Keratinocyte (primary cell): ENCODE data around the gene MLH1. TPM values are rescaled to one million over a fixed set of nuclear protein-coding genes. Genes with fewer than 3 reads are reported as not detected.

Source experiments
- DNase-seq: peaks from one replicate; pipeline ENCODE4 v3.0.0-alpha.2; 2011; ENCODE audit warnings: low read depth, missing footprints, low spot score
- FAIRE-seq: peaks from 2 replicates; lab custom pipeline; 2011; peaks lifted over from hg19 to GRCh38; lab: Jason Lieb, UNC
- H2AFZ ChIP-seq: 2 replicates; pipeline ENCODE4 v1.6.0; 2012; ENCODE audit warnings: low read length, control low read depth, inconsistent platforms; ENCODE audit not compliant: control insufficient read depth
- H3K27ac ChIP-seq: 2 replicates; pipeline ENCODE4 v1.5.1; 2011; ENCODE audit warnings: low read length; ENCODE audit not compliant: control insufficient read depth, insufficient read depth
- H3K27me3 ChIP-seq: 3 replicates; pipeline ENCODE4 v1.6.0; 2011; ENCODE audit warnings: low read length; ENCODE audit not compliant: control insufficient read depth, insufficient read depth; ENCODE audit errors: extremely low read depth
- H3K36me3 ChIP-seq, 2 experiments: 2 replicates in 1 of 2; 3 replicates in 1 of 2; pipeline ENCODE4 v1.5.1; 2011; ENCODE audit warnings: low read length in 2 of 2, mild to moderate bottlenecking in 1 of 2; ENCODE audit not compliant: control insufficient read depth in 2 of 2, insufficient read depth in 2 of 2; ENCODE audit errors: extremely low read depth in 1 of 2
- H3K4me1 ChIP-seq: 3 replicates; pipeline ENCODE4 v1.5.1; 2011; ENCODE audit warnings: low read length; ENCODE audit not compliant: control insufficient read depth, insufficient read depth; ENCODE audit errors: extremely low read depth
- H3K4me2 ChIP-seq: 3 replicates; pipeline ENCODE4 v1.6.0; 2011; ENCODE audit warnings: low read depth, low read length; ENCODE audit not compliant: control insufficient read depth, insufficient read depth; ENCODE audit errors: extremely low read depth
- H3K4me3 ChIP-seq, 3 experiments: fragments of 200-600 bp in 1 of 3; sonication (generic) in 1 of 3; 2 replicates in 2 of 3; 3 replicates in 1 of 3; pipeline ENCODE4 v1.5.1; 2011 to 2016; ENCODE audit warnings: low read length in 3 of 3, mild to moderate bottlenecking in 3 of 3, control low read depth in 2 of 3, inconsistent platforms in 1 of 3, low read depth in 1 of 3, mixed read lengths in 1 of 3, mixed run types in 1 of 3, moderate library complexity in 1 of 3; ENCODE audit not compliant: control insufficient read depth in 2 of 3, insufficient read depth in 2 of 3; ENCODE audit errors: extremely low read depth in 1 of 3
- H3K79me2 ChIP-seq: 2 replicates; pipeline ENCODE4 v1.6.0; 2012; ENCODE audit warnings: low read length; ENCODE audit not compliant: control insufficient read depth, insufficient read depth
- H3K9ac ChIP-seq: 3 replicates; pipeline ENCODE4 v1.6.0; 2011; ENCODE audit warnings: low read length; ENCODE audit not compliant: control insufficient read depth, insufficient read depth; ENCODE audit errors: extremely low read depth
- H3K9me1 ChIP-seq: 3 replicates; pipeline ENCODE4 v1.6.0; 2011; ENCODE audit warnings: low read length; ENCODE audit not compliant: control insufficient read depth, insufficient read depth; ENCODE audit errors: extremely low read depth
- H3K9me3 ChIP-seq: 2 replicates; pipeline ENCODE4 v1.5.1; 2012; ENCODE audit warnings: low read depth, low read length; ENCODE audit not compliant: control insufficient read depth
- H4K20me1 ChIP-seq: 3 replicates; pipeline ENCODE4 v1.6.0; 2011; ENCODE audit warnings: low read length; ENCODE audit not compliant: control insufficient read depth, insufficient read depth; ENCODE audit errors: extremely low read depth
- CTCF ChIP-seq, 3 experiments: IDR thresholded peaks in 1 of 3; conservative IDR thresholded peaks in 1 of 3; optimal IDR thresholded peaks in 1 of 3; 2 replicates in 2 of 3; 3 replicates in 1 of 3; pipeline versions ENCODE3 to v1.5.1; 2011; ENCODE audit warnings: low read length in 3 of 3, mild to moderate bottlenecking in 3 of 3, moderate library complexity in 2 of 3, control low read depth in 1 of 3, inconsistent platforms in 1 of 3; ENCODE audit not compliant: insufficient read depth in 2 of 3; ENCODE audit errors: extremely low read depth in 1 of 3
- EZH2 ChIP-seq: IDR thresholded peaks from one replicate; pipeline ENCODE4 v1.6.1; 2012; ENCODE audit warnings: inconsistent platforms, mild to moderate bottlenecking, low read length, moderate library complexity
- dilution Hi-C: fragments of 300-500 bp; cut with MboI; formaldehyde crosslinking; loops from one replicate; pipeline ENCODE4 v1.7.0; 2020; ENCODE audit warnings: low sequenced_read_pairs; ENCODE audit not compliant: extremely low pct_ligation_motif_present
- polyA plus RNA-seq, 5 experiments: library from polyadenylated mRNA; depleted of rRNA in 3 of 5; stranded (reverse) in 3 of 5; stranded (forward) in 1 of 5; unstranded in 1 of 5; fragments of >200 nt; gene quantifications; 1 replicate in 1 of 5; 2 replicates in 3 of 5; 3 replicates in 1 of 5; pipeline versions ENCODE4 v1.2.1 to v1.2.3, GENCODE V29; 2011 to 2012; ENCODE audit warnings: missing spikeins in 2 of 5, low read depth in 1 of 5, low replicate concordance in 1 of 5

The MLH1 gene
- polyA plus RNA-seq, 1 donor (not counting 4 experiments of a cell fraction or from before 2014, with no cell fraction given): 44.7 TPM

DNA sequence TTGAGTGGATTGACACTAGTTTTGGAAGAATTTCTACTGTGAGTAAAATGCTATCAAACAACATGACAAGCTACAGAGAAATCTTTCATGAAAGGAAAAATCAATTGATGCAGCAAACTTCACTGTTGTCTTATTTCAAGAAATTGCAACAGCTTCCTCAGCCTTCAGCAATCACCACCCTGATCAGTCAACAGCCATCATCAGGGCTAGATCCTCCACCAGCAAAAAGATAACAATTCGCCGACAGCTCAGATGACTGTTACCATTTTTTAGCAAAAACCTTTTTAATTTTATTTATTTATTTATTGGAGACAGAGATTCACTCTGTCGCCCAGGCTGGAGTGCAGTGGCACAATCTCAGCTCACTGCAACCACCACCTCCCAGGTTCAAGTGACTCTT is 44.0 kb downstream of the MLH1 start:
- Histone ChIP-seq H3K9ac (no peak overlapping the region), H3K4me2 (no peak overlapping the region), H3K36me3 (peaks cover 8 to 20% of the 10 kb centered on the region in 2 experiments), H3K4me1 (no peaks in the 10 kb centered on the region), H4K20me1 (peaks cover 6% of the 10 kb centered on the region), H3K79me2 (no peaks in the 10 kb centered on the region), H2AFZ (no peak overlapping the region), H3K9me1 (no peaks in the 10 kb centered on the region), H3K9me3 (no peaks in the 10 kb centered on the region), H3K27ac (no peak overlapping the region), H3K27me3 (no peaks in the 10 kb centered on the region), H3K4me3 (no peak overlapping the region)
- DNase-seq (no peak), FAIRE-seq (no peak)
- dilution Hi-C loops: no loop called here
- no peak for TF ChIP-seq CTCF (optimal IDR thresholded peaks at IDR 0.05 in 1 of 3, IDR thresholded peaks at IDR 0.05 in 1 of 3, conservative IDR thresholded peaks at IDR 0.05 in 1 of 3; ENCODE audit: extremely low read depth in 1 of 3, insufficient read depth in 2 of 3, low read length in 3 of 3)
- TF ChIP-seq EZH2: no peak

- no peak overlapping the region for H3K4me2 ChIP-seq
- no peak overlapping the region for H3K9ac ChIP-seq
- no peaks in the 10 kb centered on the region for H3K27me3 ChIP-seq
- DNase-seq (no peak), FAIRE-seq (no peak)
- peaks cover 3% of the 10 kb centered on the region for H4K20me1 ChIP-seq
- no peak for TF ChIP-seq CTCF (optimal IDR thresholded peaks at IDR 0.05 in 1 of 3, IDR thresholded peaks at IDR 0.05 in 1 of 3, conservative IDR thresholded peaks at IDR 0.05 in 1 of 3; ENCODE audit: extremely low read depth in 1 of 3, insufficient read depth in 2 of 3, low read length in 3 of 3)
- H2AFZ ChIP-seq: no peak overlapping the region
- H3K79me2 ChIP-seq: no peaks in the 10 kb centered on the region
- H3K4me1 ChIP-seq: no peaks in the 10 kb centered on the region
- dilution Hi-C loops: no loop called here
- H3K36me3 ChIP-seq: peaks cover 5 to 20% of the 10 kb centered on the region in 2 experiments
- no peak overlapping the region for H3K4me3 ChIP-seq
- no peaks in the 10 kb centered on the region for H3K9me3 ChIP-seq
- no peaks in the 10 kb centered on the region for H3K9me1 ChIP-seq
- no peak overlapping the region for H3K27ac ChIP-seq
Measured at GRCh38 chr3:37039161-37039846, 46.0 kb downstream of the MLH1 start.
